Astrocyte (in vitro differentiated cells and primary cell): ENCODE measurements around the gene TPD52L3. TPM values are rescaled to one million over a fixed set of nuclear protein-coding genes. Genes with fewer than 3 reads are reported as not detected.
A peak's percentile ranks its signal among the peaks of the same experiment; 100 is the strongest.

ENCODE experiments used
- DNase-seq: peaks from one replicate; pipeline ENCODE4 v3.0.0-alpha.2; 2010; ENCODE audit warnings: low read depth
- FAIRE-seq: peaks from 2 replicates; lab custom pipeline; 2011; peaks lifted over from hg19 to GRCh38; lab: Jason Lieb, UNC
- H2AFZ ChIP-seq: 2 replicates; pipeline ENCODE4 v1.6.0; 2012; ENCODE audit warnings: low read depth, low read length, inconsistent platforms
- H3K27ac ChIP-seq: 2 replicates; pipeline ENCODE4 v1.5.1; 2011; ENCODE audit warnings: low read depth, low read length, inconsistent platforms
- H3K27me3 ChIP-seq: 2 replicates; pipeline ENCODE4 v1.6.0; 2011; ENCODE audit warnings: low read length, inconsistent platforms; ENCODE audit not compliant: insufficient read depth
- H3K36me3 ChIP-seq: 2 replicates; pipeline ENCODE4 v1.5.1; 2011; ENCODE audit warnings: low read length, inconsistent platforms; ENCODE audit not compliant: insufficient read depth
- H3K4me1 ChIP-seq: 2 replicates; pipeline ENCODE4 v1.5.1; 2011; ENCODE audit warnings: low read length, inconsistent platforms; ENCODE audit not compliant: insufficient read depth
- H3K4me2 ChIP-seq: 2 replicates; pipeline ENCODE4 v1.6.0; 2012; ENCODE audit warnings: low read length, inconsistent platforms
- H3K4me3 ChIP-seq: 2 replicates; pipeline ENCODE4 v1.5.1; 2011; ENCODE audit warnings: low read depth, mild to moderate bottlenecking, low read length, inconsistent platforms; ENCODE audit not compliant: insufficient read depth
- H3K79me2 ChIP-seq: 2 replicates; pipeline ENCODE4 v1.6.0; 2012; ENCODE audit warnings: mild to moderate bottlenecking, low read length, inconsistent platforms; ENCODE audit not compliant: insufficient read depth
- H3K9ac ChIP-seq: 2 replicates; pipeline ENCODE4 v1.6.0; 2012; ENCODE audit warnings: mild to moderate bottlenecking, low read length, inconsistent platforms
- H3K9me3 ChIP-seq: 2 replicates; pipeline ENCODE4 v1.5.1; 2012; ENCODE audit warnings: low read depth, mild to moderate bottlenecking, low read length, inconsistent platforms; ENCODE audit not compliant: insufficient read depth
- H4K20me1 ChIP-seq: 2 replicates; pipeline ENCODE4 v1.6.0; 2012; ENCODE audit warnings: low read length, inconsistent platforms; ENCODE audit not compliant: insufficient read depth
- H3K27ac Mint-ChIP-seq: one replicate; pipeline ENCODE4 v1.8.0; 2021; ENCODE audit warnings: mild to moderate bottlenecking, mixed read lengths; ENCODE audit not compliant: unreplicated experiment
- H3K27me3 Mint-ChIP-seq: one replicate; pipeline ENCODE4 v1.8.0; 2021; ENCODE audit warnings: low read depth, mixed read lengths; ENCODE audit not compliant: unreplicated experiment
- H3K36me3 Mint-ChIP-seq: one replicate; pipeline ENCODE4 v1.8.0; 2021; ENCODE audit warnings: low read depth, mixed read lengths; ENCODE audit not compliant: unreplicated experiment
- H3K4me1 Mint-ChIP-seq: one replicate; pipeline ENCODE4 v1.8.0; 2021; ENCODE audit warnings: low read depth, mixed read lengths; ENCODE audit not compliant: unreplicated experiment
- H3K4me3 Mint-ChIP-seq: one replicate; pipeline ENCODE4 v1.8.0; 2021; ENCODE audit warnings: mild to moderate bottlenecking, moderate library complexity, mixed read lengths; ENCODE audit not compliant: unreplicated experiment
- H3K9me3 Mint-ChIP-seq: one replicate; pipeline ENCODE4 v1.8.0; 2021; ENCODE audit warnings: mild to moderate bottlenecking, mixed read lengths; ENCODE audit not compliant: unreplicated experiment
- EZH2 ChIP-seq: IDR thresholded peaks from 2 replicates; pipeline ENCODE4 v1.6.1; 2012; ENCODE audit warnings: mild to moderate bottlenecking, low read length, inconsistent platforms; ENCODE audit not compliant: insufficient read depth
- total RNA-seq: library from RNA; stranded (reverse); gene quantifications from 2 replicates; pipeline ENCODE4 v1.2.1, GENCODE V29; 2021
- TF ChIP-seq, protein P1 (sequence below): IDR thresholded peaks from 2 replicates; pipeline ENCODE4 v1.5.1; 2011; ENCODE audit warnings: low read depth, mild to moderate bottlenecking, inconsistent platforms, low read length, moderate library complexity; ENCODE audit not compliant: insufficient read depth

Gene TPD52L3
- total RNA-seq, 1 donor from 2014 or later: not detected

DNA sequence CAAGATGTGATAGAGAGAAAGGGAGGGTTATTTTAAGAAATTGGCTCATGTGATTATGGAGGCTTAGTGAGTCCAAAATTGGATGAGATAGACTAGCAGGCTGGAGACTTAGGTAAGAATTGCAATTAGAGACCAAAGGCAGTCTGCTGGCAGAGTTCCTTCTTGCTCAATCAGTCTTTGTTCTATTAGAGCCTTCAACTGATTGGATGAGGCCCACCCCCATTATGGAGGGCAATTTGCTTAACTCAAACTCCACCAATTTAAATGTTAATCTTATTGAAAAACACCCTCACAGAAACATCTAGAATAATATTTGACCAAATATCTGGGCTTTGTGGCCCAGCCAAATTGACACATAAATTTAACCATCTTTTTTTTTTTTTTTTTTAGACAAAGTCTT is 23.9 kb upstream of the TPD52L3 start:
- peaks cover 8% of the 10 kb centered on the region for H3K4me1 Mint-ChIP-seq
- no peaks in the 10 kb centered on the region for H3K9me3 Mint-ChIP-seq
- H3K27me3 ChIP-seq: no peaks in the 10 kb centered on the region
- no peaks in the 10 kb centered on the region for H3K36me3 Mint-ChIP-seq
- no peak overlapping the region for H3K4me2 ChIP-seq
- no peak for TF ChIP-seq EZH2
- TF ChIP-seq, protein P1, sequence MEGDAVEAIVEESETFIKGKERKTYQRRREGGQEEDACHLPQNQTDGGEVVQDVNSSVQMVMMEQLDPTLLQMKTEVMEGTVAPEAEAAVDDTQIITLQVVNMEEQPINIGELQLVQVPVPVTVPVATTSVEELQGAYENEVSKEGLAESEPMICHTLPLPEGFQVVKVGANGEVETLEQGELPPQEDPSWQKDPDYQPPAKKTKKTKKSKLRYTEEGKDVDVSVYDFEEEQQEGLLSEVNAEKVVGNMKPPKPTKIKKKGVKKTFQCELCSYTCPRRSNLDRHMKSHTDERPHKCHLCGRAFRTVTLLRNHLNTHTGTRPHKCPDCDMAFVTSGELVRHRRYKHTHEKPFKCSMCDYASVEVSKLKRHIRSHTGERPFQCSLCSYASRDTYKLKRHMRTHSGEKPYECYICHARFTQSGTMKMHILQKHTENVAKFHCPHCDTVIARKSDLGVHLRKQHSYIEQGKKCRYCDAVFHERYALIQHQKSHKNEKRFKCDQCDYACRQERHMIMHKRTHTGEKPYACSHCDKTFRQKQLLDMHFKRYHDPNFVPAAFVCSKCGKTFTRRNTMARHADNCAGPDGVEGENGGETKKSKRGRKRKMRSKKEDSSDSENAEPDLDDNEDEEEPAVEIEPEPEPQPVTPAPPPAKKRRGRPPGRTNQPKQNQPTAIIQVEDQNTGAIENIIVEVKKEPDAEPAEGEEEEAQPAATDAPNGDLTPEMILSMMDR: no peak
- no peak for DNase-seq
- H3K27ac Mint-ChIP-seq: no peak overlapping the region
- no peaks in the 10 kb centered on the region for H3K4me1 ChIP-seq
- H3K79me2 ChIP-seq: no peaks in the 10 kb centered on the region
- H3K27ac ChIP-seq: no peak overlapping the region
- no peaks in the 10 kb centered on the region for H3K36me3 ChIP-seq
- no peak overlapping the region for H2AFZ ChIP-seq
- no peaks in the 10 kb centered on the region for H3K9me3 ChIP-seq
- H3K4me3 Mint-ChIP-seq: no peak overlapping the region
- FAIRE-seq: no peak
- no peak overlapping the region for H3K4me3 ChIP-seq
- H4K20me1 ChIP-seq: no peaks in the 10 kb centered on the region
- no peak overlapping the region for H3K9ac ChIP-seq
- no peaks in the 10 kb centered on the region for H3K27me3 Mint-ChIP-seq

DNA sequence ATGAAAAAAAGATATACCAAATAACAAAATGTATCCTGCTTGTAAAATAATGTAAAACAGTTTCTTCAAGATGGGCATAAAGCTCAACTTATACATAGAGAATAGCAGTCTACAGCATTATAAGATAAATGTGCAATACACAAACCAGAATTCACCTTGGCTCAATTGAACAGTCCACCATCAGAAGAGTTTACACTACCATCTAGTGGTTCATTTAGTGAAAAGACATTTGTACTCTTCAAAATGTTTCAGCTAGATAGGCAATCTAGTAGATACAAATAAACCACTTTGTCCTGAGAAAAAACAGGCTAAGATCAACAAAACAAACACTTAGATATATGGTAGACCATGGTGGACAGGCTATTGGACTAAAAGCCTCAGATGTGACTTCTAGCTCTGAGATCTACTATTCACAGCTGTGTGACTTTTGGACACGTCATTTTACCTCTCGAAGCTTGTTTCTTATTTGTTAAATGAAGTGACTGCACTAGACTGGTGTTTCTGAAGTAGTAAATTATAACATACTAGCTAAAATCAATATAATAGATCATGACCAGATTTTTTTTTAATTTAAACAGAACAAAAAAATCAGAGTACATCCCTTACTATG is 22.1 kb upstream of the TPD52L3 start:
- peak; percentile 41 for FAIRE-seq
- no peak overlapping the region for H3K9ac ChIP-seq
- no peaks in the 10 kb centered on the region for H3K9me3 Mint-ChIP-seq

More for the DNA sequence above, 22.1 kb upstream of the TPD52L3 start:
- H3K27ac ChIP-seq: no peak overlapping the region
- Mint-ChIP-seq H3K4me1 (peaks cover 8% of the 10 kb centered on the region), H3K27ac (no peak overlapping the region), H3K36me3 (no peaks in the 10 kb centered on the region), H3K4me3 (no peak overlapping the region), H3K27me3 (no peaks in the 10 kb centered on the region)
- no peaks in the 10 kb centered on the region for H3K79me2 ChIP-seq
- TF ChIP-seq EZH2: no peak
- TF ChIP-seq, protein P1: peak; percentile 46
- no peaks in the 10 kb centered on the region for H3K9me3 ChIP-seq
- no peaks in the 10 kb centered on the region for H4K20me1 ChIP-seq
- no peaks in the 10 kb centered on the region for H3K36me3 ChIP-seq
- no peak overlapping the region for H2AFZ ChIP-seq
- H3K27me3 ChIP-seq: no peaks in the 10 kb centered on the region
- no peak overlapping the region for H3K4me2 ChIP-seq
- H3K4me1 ChIP-seq: no peaks in the 10 kb centered on the region
- peak; percentile 27 for DNase-seq
- no peak overlapping the region for H3K4me3 ChIP-seq
